A549 (cell line): ENCODE results near the gene MAGI1.

ENCODE experiments used
- CEBPB ChIP-seq, 2 experiments: fragments of >200 bp in 1 of 2; sonication (Bioruptor Twin) in 1 of 2; formaldehyde crosslinking in 1 of 2; IDR thresholded peaks; 2 replicates each; pipeline ENCODE4 v1.6.1; 2012 to 2016
- EP300 ChIP-seq, 2 experiments: fragments of >200 bp; sonication (Bioruptor Twin); formaldehyde crosslinking; IDR thresholded peaks; 2 replicates in 1 of 2; 3 replicates in 1 of 2; pipeline ENCODE4 v1.6.1; 2016 to 2017
- HOXB13 ChIP-seq: fragments of 250-450 bp; sonication (Bioruptor Pico); IDR thresholded peaks from 2 replicates; pipeline ENCODE4 v1.5.0; 2020; ENCODE audit warnings: low read depth, mild to moderate bottlenecking, moderate library complexity
- KDM1A ChIP-seq: fragments of 200-600 bp; sonication (generic); IDR thresholded peaks from 2 replicates; pipeline ENCODE4 v1.6.1; 2016; ENCODE audit warnings: low read depth, mild to moderate bottlenecking
- MAFK ChIP-seq: fragments of 450-650 bp; IDR thresholded peaks from 2 replicates; pipeline ENCODE4 v1.6.1; 2014; ENCODE audit not compliant: partially characterized antibody
- POLR2A ChIP-seq: IDR thresholded peaks from 2 replicates; pipeline ENCODE4 v1.6.1; 2012; ENCODE audit warnings: mild to moderate bottlenecking, low read length
- SREBF2 ChIP-seq: fragments of 450-650 bp; IDR thresholded peaks from 2 replicates; pipeline ENCODE4 v1.6.1; 2014; ENCODE audit warnings: mild to moderate bottlenecking, moderate library complexity
- ZC3H11A ChIP-seq: fragments of 450-650 bp; IDR thresholded peaks from 2 replicates; pipeline ENCODE4 v1.6.1; 2014; ENCODE audit warnings: antibody characterized with exemption, mild to moderate bottlenecking
- TF ChIP-seq, protein P1 (sequence below): fragments of >200 bp; sonication (Bioruptor Twin); formaldehyde crosslinking; IDR thresholded peaks from 3 replicates; pipeline ENCODE4 v1.5.1; 2016

- TF ChIP-seq KDM1A (no peak), EP300 (IDR thresholded peaks at IDR 0.05) (no peak), SREBF2 (no peak), CEBPB (IDR thresholded peaks at IDR 0.05) (no peak), MAFK (no peak), HOXB13 (CRISPR knock-in tag) (no peak), POLR2A (no peak), ZC3H11A (no peak)
- TF ChIP-seq, protein P1, sequence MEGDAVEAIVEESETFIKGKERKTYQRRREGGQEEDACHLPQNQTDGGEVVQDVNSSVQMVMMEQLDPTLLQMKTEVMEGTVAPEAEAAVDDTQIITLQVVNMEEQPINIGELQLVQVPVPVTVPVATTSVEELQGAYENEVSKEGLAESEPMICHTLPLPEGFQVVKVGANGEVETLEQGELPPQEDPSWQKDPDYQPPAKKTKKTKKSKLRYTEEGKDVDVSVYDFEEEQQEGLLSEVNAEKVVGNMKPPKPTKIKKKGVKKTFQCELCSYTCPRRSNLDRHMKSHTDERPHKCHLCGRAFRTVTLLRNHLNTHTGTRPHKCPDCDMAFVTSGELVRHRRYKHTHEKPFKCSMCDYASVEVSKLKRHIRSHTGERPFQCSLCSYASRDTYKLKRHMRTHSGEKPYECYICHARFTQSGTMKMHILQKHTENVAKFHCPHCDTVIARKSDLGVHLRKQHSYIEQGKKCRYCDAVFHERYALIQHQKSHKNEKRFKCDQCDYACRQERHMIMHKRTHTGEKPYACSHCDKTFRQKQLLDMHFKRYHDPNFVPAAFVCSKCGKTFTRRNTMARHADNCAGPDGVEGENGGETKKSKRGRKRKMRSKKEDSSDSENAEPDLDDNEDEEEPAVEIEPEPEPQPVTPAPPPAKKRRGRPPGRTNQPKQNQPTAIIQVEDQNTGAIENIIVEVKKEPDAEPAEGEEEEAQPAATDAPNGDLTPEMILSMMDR, result no peak
These were observed 181.8 kb downstream of the MAGI1 start for GRCh38 chr3:65856907-65857306.
